HEK293T (cell line): Measurements from ENCODE around the gene WNT9B.
"Not testable (repeated sequence)": the region's sequence is repeated elsewhere in the genome, so short reads cannot be mapped to it uniquely, and the experiment has no call there.

Experiments
- BHLHE40 ChIP-seq: fragments of 450-650 bp; IDR thresholded peaks from 2 replicates; pipeline ENCODE4 v1.6.1; 2016; ENCODE audit warnings: mild to moderate bottlenecking, moderate library complexity, borderline replicate concordance
- FOXA1 ChIP-seq: fragments of 450-650 bp; IDR thresholded peaks from 2 replicates; pipeline ENCODE4 v1.6.1; 2016; ENCODE audit warnings: mild to moderate bottlenecking
- FOXM1 ChIP-seq: fragments of 450-650 bp; IDR thresholded peaks from 2 replicates; pipeline ENCODE4 v1.6.1; 2017; ENCODE audit warnings: mild to moderate bottlenecking, borderline replicate concordance
- SP1 ChIP-seq: fragments of 450-650 bp; IDR thresholded peaks from 2 replicates; pipeline ENCODE4 v1.6.1; 2017
- TARDBP ChIP-seq: fragments of 450-650 bp; IDR thresholded peaks from 2 replicates; pipeline ENCODE4 v1.6.1; 2016
- TF ChIP-seq, protein P1 (sequence below): fragments of 450-650 bp; IDR thresholded peaks from 2 replicates; pipeline ENCODE4 v1.6.1; 2016

GRCh38 chr17:46840596-46840995 lies 10.8 kb upstream of the WNT9B start:
- TF ChIP-seq FOXA1, BHLHE40, FOXM1, TARDBP, SP1: not testable (repeated sequence)
- TF ChIP-seq, protein P1, sequence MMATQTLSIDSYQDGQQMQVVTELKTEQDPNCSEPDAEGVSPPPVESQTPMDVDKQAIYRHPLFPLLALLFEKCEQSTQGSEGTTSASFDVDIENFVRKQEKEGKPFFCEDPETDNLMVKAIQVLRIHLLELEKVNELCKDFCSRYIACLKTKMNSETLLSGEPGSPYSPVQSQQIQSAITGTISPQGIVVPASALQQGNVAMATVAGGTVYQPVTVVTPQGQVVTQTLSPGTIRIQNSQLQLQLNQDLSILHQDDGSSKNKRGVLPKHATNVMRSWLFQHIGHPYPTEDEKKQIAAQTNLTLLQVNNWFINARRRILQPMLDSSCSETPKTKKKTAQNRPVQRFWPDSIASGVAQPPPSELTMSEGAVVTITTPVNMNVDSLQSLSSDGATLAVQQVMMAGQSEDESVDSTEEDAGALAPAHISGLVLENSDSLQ: not testable (repeated sequence)
